SK-N-DZ (cell line): ENCODE results near the gene KIF6.

Experiments used
- DNase-seq: peaks from one replicate; pipeline ENCODE4 v3.0.0-alpha.2; 2015; ENCODE audit warnings: low spot score

The KIF6 gene

GRCh38 chr6:39422238-39422637 is 303.0 kb downstream of the KIF6 start:
- DNase-seq, result no peak

DNA sequence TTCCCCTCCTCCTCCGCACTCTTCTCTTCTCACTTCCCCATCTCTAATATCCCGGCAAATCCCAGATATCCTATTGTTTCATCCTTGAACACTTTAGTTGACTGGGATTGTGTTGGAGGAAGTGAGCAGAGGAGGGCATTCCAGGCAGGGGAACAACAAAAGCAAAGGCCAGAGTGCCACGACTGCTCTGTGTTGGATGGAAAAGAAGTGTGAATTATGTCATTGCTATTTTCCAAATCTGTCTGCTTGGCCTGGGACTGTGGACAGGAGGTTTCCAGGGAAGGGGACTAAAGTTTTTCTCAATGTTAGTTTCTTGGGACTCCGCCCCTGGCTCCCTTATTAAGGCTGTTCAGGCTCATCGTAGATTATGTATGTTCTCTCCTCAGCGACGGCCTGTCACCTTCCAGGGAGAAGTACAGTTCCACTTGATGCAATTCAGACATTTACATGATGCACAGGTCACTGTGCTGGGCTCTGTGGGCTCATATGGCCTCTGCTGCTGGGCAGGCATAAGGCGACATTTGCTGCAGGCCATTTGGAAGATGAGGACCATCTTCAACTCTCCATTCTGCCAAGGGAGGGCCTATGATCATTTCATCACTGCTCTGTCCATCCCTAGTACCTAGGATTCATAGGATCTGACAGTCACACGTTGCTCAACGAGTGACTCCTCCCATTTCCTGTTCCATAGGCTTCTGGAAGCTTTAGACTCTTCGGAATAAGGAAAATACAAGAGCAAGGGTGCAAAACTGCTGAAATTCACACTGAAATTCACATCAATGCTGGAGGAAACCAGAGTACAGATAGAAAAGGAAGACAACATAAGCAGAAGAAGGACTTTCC is 303.6 kb downstream of the KIF6 start:
- DNase-seq, result no peak

- DNase-seq, result no peak
These were observed 304.6 kb downstream of the KIF6 start for GRCh38 chr6:39420300-39421265.

DNA sequence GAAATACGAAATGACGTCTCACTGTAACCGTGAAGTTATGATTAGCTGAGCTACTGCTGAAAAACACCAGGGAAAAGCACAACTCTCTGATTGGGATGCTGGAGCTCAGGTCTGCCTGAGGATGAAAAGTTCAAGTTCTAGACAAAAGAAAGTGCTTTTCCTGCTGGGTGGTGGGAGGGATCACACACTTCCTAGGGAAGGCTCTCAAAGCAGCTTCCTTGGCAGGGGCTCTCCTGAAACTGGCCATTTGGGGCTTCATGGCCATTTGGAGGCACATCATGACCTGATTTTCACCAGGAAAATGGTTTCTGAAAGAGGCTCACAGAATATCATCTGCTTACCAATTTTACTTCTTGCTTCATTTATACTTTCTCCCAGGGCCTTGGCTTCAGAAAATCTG is 305.6 kb downstream of the KIF6 start:
- no peak for DNase-seq

GRCh38 chr6:39417440-39417839 is 307.8 kb downstream of the KIF6 start:
- no peak for DNase-seq

DNA sequence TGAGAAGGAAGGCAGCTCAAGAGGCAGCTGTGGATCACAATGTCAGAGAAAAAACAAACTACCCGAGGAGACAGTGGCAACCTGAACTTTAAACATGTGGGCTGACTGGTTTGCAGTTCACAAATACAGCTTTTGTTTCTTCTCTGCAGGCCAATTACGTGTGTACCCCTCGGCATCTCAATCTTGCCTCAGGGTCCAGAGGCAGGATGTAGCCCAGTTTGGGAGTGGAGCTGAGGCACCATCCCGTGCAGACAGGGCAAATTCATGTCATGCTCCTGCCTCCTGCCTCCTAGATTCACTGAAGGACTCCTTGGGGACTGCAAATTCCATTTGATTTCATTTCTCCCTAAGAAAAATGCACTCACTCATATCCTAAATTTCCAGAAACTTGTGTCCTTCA is 308.5 kb downstream of the KIF6 start:
- DNase-seq, result no peak

DNA sequence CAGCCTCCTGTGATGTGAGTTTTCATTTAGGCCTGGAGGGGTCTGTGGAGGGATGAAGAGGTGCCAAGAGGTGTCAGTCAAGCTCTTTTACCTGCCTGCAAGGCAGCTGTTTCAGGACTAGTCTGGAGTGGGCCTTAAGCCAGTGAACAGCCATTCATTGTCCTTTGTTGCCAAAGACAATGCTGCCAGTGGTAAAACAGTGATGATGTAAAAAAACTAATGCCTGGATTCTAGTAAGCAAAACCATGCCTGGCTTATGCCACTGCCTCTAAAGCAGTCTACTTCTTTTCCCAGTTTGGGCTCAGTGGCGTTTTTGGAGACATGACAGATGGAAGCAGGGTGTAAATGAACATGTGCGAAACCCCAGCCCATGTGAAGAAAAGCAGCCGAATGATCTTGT is 309.2 kb downstream of the KIF6 start:
- no peak for DNase-seq

GRCh38 chr6:39415482-39415881 is 309.7 kb downstream of the KIF6 start:
- DNase-seq, result no peak

DNA sequence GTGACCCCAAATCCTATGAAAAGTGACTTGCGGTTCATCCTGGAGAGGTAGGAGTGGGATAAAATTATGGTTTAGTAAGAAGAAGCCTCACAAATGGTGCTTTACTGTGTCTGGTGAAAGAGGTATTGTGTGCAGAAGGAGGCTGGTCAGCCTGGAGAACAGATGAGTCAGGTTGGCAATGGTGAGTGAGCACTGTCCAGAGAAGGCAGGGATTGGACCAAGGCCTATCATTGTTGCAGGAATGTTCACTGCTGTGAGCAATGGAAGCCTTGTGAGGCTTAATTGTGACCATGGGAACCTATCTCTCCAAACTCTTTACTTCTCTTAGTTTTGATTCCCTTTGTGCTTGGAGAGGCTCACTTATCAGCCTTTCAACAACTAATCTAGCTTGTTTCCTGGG is 313.7 kb downstream of the KIF6 start:
- no peak for DNase-seq

DNA sequence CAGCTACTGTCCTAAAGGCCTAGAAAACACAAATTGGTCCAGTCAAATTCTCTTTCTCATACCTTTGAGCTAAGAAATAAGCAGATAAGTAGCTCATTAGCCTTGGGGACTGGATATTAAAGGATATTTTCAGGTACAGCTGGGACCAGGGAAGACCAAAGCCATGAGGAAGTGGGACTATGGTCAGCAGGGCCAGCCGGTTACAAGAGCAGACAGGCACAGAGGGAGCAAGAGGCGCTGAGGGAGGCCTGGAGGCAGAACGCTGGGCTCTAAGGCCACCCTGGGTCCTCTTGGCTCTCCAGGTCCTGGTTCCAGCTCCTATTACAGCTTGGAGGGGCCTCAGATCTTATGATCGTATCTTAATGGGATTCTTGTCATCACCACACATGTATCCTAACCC is 314.2 kb downstream of the KIF6 start:
- DNase-seq, result no peak

DNA sequence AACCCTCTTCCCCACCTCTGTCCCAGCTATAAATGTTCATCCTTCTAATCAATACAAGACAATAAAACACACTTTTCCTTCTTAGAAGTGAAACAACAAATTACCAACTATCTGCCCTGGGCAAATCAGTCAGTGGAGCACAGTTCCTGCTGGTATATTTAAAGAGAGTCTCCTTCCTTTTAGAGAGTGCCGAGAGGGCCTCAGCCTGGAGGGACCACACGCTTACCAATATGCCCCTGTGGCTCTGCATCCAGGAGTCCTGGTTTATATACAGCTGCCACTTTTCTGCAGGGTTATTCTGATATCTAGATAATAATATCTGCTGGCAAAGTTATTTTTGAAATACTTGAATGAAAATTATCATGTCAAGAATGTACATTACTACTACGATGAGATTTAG is 315.3 kb downstream of the KIF6 start:
- DNase-seq, result no peak

- no peak for DNase-seq
These were observed 317.7 kb downstream of the KIF6 start for GRCh38 chr6:39407446-39407993.

DNA sequence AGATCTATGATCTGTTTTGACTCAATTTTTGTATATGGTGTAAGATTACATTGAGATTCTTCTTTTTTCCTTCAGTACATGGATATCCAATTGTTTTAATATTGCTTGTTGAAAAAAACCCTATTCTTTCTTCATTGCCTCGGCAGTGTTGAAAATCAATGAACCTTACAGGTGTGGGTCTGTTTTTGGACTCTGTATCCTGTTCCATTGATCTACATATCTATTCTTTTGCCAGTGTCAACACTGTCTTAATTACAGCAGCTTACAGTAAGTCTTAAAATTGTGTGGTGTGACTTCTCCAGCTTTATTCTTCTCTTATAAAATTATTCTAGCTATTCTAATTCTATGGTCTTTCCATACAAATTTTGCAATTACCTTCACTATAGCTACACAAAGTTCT is 320.9 kb downstream of the KIF6 start:
- DNase-seq, result no peak

- DNase-seq, result no peak
These were observed 321.9 kb downstream of the KIF6 start for GRCh38 chr6:39403304-39403703.

DNA sequence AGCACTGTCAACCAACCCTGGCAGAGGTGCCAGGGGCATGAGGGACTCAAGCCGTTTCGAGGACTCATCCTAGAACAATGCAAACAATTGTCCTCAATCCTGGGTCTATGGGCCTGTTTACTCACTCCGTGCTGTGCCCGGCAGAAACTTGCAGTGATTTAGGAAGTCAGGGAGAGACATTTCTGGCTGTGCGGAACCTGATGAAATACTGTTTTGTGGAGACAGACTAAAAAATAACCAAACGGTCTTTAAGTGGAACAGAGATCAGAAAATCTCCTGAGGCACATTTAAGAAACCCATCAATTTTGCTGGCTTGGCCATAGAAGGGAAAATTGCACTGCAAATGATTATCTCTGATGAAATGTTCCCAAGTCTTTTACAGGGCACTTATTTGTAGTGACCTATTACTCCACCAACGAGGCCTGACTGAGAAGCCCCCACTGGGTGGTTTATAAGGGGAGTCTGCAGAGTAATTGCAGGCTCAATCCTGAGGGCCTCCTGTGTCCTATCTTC is 322.9 kb downstream of the KIF6 start:
- DNase-seq, result no peak

- DNase-seq, result no peak
These were observed 323.8 kb downstream of the KIF6 start for GRCh38 chr6:39401376-39401775.

DNA sequence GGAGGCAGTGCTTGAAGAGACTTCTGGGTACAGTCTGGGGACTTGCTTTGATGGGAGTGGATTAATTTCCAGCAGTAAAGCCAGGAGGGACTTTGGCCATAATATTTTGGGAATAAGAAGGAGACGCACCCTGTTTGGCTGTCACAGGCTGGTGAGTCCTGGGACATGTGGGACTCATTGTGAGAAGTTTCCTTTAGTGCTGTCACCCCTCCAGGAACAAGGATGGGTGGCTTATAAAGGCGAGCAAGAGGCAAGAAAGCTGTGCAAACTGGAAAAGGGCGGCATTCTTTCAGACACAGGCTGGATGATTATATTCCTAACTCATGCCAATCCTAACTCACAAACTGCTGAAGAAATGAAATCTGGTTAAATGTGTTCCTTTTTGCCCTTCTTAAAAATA is 325.2 kb downstream of the KIF6 start:
- no peak for DNase-seq

DNA sequence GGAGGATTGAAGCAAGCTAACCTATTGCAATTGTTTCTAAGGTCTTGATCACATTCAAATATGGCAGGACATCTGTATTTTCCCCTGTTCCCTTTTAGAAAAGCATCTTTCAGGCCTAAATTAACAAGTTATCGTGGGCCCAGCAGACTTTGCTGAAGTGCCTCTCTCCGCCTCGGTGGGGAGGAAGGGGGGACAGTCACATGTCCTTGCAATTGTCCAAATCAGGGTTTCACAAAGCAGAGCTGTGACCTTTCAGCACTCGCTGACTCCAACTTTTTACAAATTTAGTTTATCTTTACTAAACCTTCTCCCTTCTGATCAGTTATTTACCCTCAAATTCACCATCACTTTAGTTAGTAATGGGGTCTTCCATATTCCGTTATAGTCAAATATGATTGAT is 328.4 kb downstream of the KIF6 start:
- no peak for DNase-seq

DNA sequence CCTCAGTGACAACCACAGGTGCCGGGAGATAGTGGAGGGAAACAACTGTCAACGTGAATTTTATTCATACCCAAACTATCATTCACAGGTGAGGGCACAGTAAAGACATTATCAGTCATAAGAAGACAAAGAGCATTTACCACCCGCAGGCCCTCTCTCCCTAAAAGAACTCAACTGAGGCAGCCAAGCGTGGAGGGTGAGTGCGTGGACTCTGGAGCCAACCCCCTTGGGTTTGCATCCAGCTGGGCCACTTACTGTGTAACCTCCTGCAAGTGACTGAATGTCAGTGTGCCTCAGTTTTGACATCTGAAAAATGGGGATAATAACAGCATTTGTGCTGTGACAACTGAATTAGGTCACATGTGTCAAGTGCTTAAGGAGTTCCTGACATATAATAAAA is 332.1 kb downstream of the KIF6 start:
- DNase-seq, result no peak

- DNase-seq, result no peak
These were observed 334.0 kb downstream of the KIF6 start for GRCh38 chr6:39391182-39391581.

DNA sequence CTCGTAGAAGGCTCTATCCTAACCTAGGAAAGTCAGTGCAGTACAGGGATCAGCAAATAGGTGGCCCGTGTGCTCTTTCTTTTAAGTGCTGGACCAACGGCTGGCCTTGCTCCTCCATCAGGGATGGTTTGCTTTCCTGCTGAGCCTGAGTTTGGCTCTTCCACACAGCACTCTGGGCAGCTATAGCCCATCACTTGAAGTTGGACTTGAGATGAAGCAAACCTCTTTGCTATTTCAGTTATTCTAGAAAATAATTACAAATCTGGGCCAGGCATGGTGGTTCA is 335.8 kb downstream of the KIF6 start:
- no peak for DNase-seq
